ENCODE measurements around the gene IL22RA1. TPM values are rescaled to one million over a fixed set of nuclear protein-coding genes. Genes with fewer than 3 reads are reported as not detected.

IL22RA1 gene
- total and polyA plus RNA-seq, 2 of the 8 experiments (the other 6 are each of a cell fraction or from before 2014, with no cell fraction given) = 0.17 to 0.32 TPM

DNA sequence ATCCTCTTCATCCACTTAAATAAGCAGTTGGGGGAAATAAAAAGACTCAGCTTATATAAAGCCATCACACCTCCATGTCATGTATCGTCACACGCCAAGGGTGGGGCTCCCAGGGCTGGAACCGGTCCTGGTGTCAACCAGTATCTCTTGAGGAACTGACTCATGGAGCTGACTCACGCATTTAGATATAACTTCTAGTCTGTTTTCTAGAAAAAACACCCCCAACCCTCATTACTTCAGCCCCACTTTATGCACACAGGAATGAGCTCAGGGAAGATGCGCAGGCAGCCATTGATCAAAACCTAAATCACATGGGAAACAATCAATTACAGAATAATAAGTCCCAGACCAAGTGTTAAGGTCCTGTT is 6.9 kb upstream of the IL22RA1 start (continued):
- TF ChIP-seq BCL11A (IDR thresholded peaks at IDR 0.05; ENCODE audit: low read depth in 2 of 2, low read length in 2 of 2) (no peak), KDM5A (IDR thresholded peaks at IDR 0.05; ENCODE audit: low read length) (no peak), SIRT6 (IDR thresholded peaks at IDR 0.05; ENCODE audit: low read length) (no peak), RXRA (IDR thresholded peaks at IDR 0.05; ENCODE audit: insufficient read depth, low read depth, low read length) (no peak), SIX5 (IDR thresholded peaks at IDR 0.05; ENCODE audit: low read depth, low read length) (no peak)
- TF ChIP-seq, protein P1, sequence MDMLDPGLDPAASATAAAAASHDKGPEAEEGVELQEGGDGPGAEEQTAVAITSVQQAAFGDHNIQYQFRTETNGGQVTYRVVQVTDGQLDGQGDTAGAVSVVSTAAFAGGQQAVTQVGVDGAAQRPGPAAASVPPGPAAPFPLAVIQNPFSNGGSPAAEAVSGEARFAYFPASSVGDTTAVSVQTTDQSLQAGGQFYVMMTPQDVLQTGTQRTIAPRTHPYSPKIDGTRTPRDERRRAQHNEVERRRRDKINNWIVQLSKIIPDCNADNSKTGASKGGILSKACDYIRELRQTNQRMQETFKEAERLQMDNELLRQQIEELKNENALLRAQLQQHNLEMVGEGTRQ (IDR thresholded peaks at IDR 0.05; ENCODE audit: low read length) = no peak
